ENCODE results near the gene NAAA.

DNA sequence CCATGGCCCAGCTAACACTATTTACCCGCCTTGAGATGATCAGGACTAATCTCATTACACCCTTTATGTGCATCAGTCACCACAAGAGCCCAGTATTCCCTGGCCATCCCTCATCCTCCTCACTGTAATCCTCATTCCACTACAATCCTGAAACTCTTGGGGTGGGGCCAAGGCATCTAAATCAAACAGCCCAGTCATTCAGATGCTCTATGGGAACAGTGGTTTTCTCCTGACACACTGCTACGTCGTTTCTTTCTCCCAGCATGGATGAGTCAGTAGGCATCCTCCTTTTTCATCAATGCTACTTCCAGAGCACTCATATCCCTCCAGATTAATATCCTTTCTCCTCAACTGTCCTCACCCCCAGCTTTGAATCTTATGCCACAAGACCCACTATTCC, 44.3 kb upstream of the NAAA start:
- no peak for TF ChIP-seq HOXA5 (CRISPR knock-in tag; IDR thresholded peaks at IDR 0.05)
- no peak for TF ChIP-seq STAT5B (CRISPR knock-in tag; IDR thresholded peaks at IDR 0.05)
- no peak for TF ChIP-seq NBN (conservative IDR thresholded peaks at IDR 0.05)
- no peak for TF ChIP-seq ZSCAN30 (CRISPR knock-in tag; IDR thresholded peaks at IDR 0.05)
- TF ChIP-seq TCF7L2 (IDR thresholded peaks at IDR 0.05; ENCODE audit: low read depth, low read length), result no peak
- TF ChIP-seq, protein P1, sequence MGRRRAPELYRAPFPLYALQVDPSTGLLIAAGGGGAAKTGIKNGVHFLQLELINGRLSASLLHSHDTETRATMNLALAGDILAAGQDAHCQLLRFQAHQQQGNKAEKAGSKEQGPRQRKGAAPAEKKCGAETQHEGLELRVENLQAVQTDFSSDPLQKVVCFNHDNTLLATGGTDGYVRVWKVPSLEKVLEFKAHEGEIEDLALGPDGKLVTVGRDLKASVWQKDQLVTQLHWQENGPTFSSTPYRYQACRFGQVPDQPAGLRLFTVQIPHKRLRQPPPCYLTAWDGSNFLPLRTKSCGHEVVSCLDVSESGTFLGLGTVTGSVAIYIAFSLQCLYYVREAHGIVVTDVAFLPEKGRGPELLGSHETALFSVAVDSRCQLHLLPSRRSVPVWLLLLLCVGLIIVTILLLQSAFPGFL (CRISPR knock-in tag; IDR thresholded peaks at IDR 0.05), result no peak
- TF ChIP-seq, protein P2, sequence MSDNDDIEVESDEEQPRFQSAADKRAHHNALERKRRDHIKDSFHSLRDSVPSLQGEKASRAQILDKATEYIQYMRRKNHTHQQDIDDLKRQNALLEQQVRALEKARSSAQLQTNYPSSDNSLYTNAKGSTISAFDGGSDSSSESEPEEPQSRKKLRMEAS (IDR thresholded peaks at IDR 0.05), result no peak
- TF ChIP-seq ARNT2 (CRISPR knock-in tag; IDR thresholded peaks at IDR 0.05; ENCODE audit: low read depth), result no peak
- TF ChIP-seq, protein P3, sequence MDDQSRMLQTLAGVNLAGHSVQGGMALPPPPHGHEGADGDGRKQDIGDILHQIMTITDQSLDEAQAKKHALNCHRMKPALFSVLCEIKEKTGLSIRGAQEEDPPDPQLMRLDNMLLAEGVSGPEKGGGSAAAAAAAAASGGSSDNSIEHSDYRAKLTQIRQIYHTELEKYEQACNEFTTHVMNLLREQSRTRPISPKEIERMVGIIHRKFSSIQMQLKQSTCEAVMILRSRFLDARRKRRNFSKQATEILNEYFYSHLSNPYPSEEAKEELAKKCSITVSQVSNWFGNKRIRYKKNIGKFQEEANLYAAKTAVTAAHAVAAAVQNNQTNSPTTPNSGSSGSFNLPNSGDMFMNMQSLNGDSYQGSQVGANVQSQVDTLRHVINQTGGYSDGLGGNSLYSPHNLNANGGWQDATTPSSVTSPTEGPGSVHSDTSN (CRISPR knock-in tag; IDR thresholded peaks at IDR 0.05; ENCODE audit: borderline replicate concordance), result no peak
- TF ChIP-seq ZNF589 (CRISPR knock-in tag; conservative IDR thresholded peaks at IDR 0.05), result no peak
- TF ChIP-seq POLR2AphosphoS5 (IDR thresholded peaks at IDR 0.05; ENCODE audit: low read depth, low read length), result no peak
- no peak for TF ChIP-seq ELF4 (CRISPR knock-in tag; IDR thresholded peaks at IDR 0.05; ENCODE audit: borderline replicate concordance)

Data from HepG2 (cell line).